H9 (cell line): ENCODE data around the gene PPP1R12B. TPM values are rescaled to one million over a fixed set of nuclear protein-coding genes. Genes with fewer than 3 reads are reported as not detected.

Experiments
- DNase-seq: peaks from one replicate; pipeline ENCODE4 v3.0.0-alpha.2; 2017
- H2AFZ ChIP-seq: one replicate; pipeline ENCODE4 v1.6.1; 2013; ENCODE audit warnings: mild to moderate bottlenecking, low read length, control low read depth, moderate library complexity
- H2AK5ac ChIP-seq: 2 replicates; pipeline ENCODE4 v1.6.1; 2013; ENCODE audit warnings: low read length, control low read depth, mixed read lengths; ENCODE audit not compliant: insufficient read length
- H2BK120ac ChIP-seq: one replicate; pipeline ENCODE4 v1.6.1; 2013; ENCODE audit warnings: low read depth, mild to moderate bottlenecking, low read length, control low read depth, inconsistent platforms; ENCODE audit not compliant: poor library complexity, severe bottlenecking
- H2BK12ac ChIP-seq: 2 replicates; pipeline ENCODE4 v1.6.1; 2013; ENCODE audit warnings: low read length, control low read depth, mixed read lengths, low read depth; ENCODE audit not compliant: insufficient read length
- H2BK15ac ChIP-seq: 2 replicates; pipeline ENCODE4 v1.6.1; 2013; ENCODE audit warnings: low read depth, low read length, control low read depth
- H2BK20ac ChIP-seq: one replicate; pipeline ENCODE4 v1.6.1; 2013; ENCODE audit warnings: low read depth, mild to moderate bottlenecking, low read length, control low read depth, inconsistent platforms; ENCODE audit not compliant: poor library complexity, severe bottlenecking
- H2BK5ac ChIP-seq: 2 replicates; pipeline ENCODE4 v1.6.1; 2013; ENCODE audit warnings: low read length, control low read depth, mixed read lengths; ENCODE audit not compliant: insufficient read length
- H3K14ac ChIP-seq: 2 replicates; pipeline ENCODE4 v1.6.1; 2013; ENCODE audit warnings: low read length, control low read depth; ENCODE audit not compliant: insufficient read depth
- H3K18ac ChIP-seq: 2 replicates; pipeline ENCODE4 v1.6.1; 2013; ENCODE audit warnings: low read depth, mild to moderate bottlenecking, mixed read lengths, low read length, control low read depth; ENCODE audit not compliant: insufficient read length
- H3K23ac ChIP-seq: 2 replicates; pipeline ENCODE4 v1.6.1; 2013; ENCODE audit warnings: low read length, control low read depth, mixed read lengths, low read depth; ENCODE audit not compliant: insufficient read length
- H3K23me2 ChIP-seq: 2 replicates; pipeline ENCODE4 v1.6.1; 2013; ENCODE audit warnings: low read depth, mild to moderate bottlenecking, mixed read lengths, low read length, control low read depth; ENCODE audit not compliant: insufficient read length, poor library complexity, severe bottlenecking
- H3K27ac ChIP-seq: 2 replicates; pipeline ENCODE4 v1.5.1; 2013; ENCODE audit warnings: low read length, control low read depth, mixed read lengths, low read depth; ENCODE audit not compliant: insufficient read length
- H3K27me3 ChIP-seq: 2 replicates; pipeline ENCODE4 v1.6.1; 2013; ENCODE audit warnings: low read length, control low read depth, inconsistent platforms; ENCODE audit not compliant: insufficient read depth
- H3K4ac ChIP-seq: 2 replicates; pipeline ENCODE4 v1.6.1; 2013; ENCODE audit warnings: low read depth, mild to moderate bottlenecking, control low read depth, inconsistent platforms, low read length, moderate library complexity
- H3K4me1 ChIP-seq: 2 replicates; pipeline ENCODE4 v1.6.1; 2013; ENCODE audit warnings: low read length, control low read depth, inconsistent platforms; ENCODE audit not compliant: insufficient read depth
- H3K4me2 ChIP-seq: 2 replicates; pipeline ENCODE4 v1.6.1; 2013; ENCODE audit warnings: low read length, control low read depth, mixed read lengths; ENCODE audit not compliant: insufficient read length, insufficient read depth
- H3K56ac ChIP-seq: 2 replicates; pipeline ENCODE4 v1.6.1; 2013; ENCODE audit warnings: low read depth, mild to moderate bottlenecking, mixed read lengths, low read length, control low read depth; ENCODE audit not compliant: insufficient read length
- H3K79me1 ChIP-seq: 2 replicates; pipeline ENCODE4 v1.6.1; 2013; ENCODE audit warnings: low read depth, mild to moderate bottlenecking, moderate library complexity, low read length, control low read depth, inconsistent platforms; ENCODE audit not compliant: insufficient read depth, poor library complexity, severe bottlenecking
- H3K79me2 ChIP-seq: 2 replicates; pipeline ENCODE4 v1.6.1; 2013; ENCODE audit warnings: low read length, control low read depth, inconsistent platforms; ENCODE audit not compliant: insufficient read depth
- H3K9ac ChIP-seq: 2 replicates; pipeline ENCODE4 v1.6.1; 2013; ENCODE audit warnings: low read length, control low read depth, mixed read lengths; ENCODE audit not compliant: insufficient read length; ENCODE audit errors: extremely low read depth
- H3K9me3 ChIP-seq: one replicate; pipeline ENCODE4 v1.6.1; 2013; ENCODE audit warnings: low read depth, low read length, inconsistent platforms; ENCODE audit not compliant: control insufficient read depth
- H3T11ph ChIP-seq: one replicate; pipeline ENCODE4 v1.6.1; 2013; ENCODE audit warnings: mild to moderate bottlenecking, low read length, control low read depth, inconsistent platforms
- H4K20me1 ChIP-seq: one replicate; pipeline ENCODE4 v1.6.1; 2013; ENCODE audit not compliant: control insufficient read depth, insufficient read length, insufficient read depth
- H4K5ac ChIP-seq: 2 replicates; pipeline ENCODE4 v1.6.1; 2013; ENCODE audit warnings: low read depth, mild to moderate bottlenecking, mixed read lengths, low read length, control low read depth; ENCODE audit not compliant: insufficient read length
- H4K8ac ChIP-seq: replicated peaks from 2 replicates; pipeline ENCODE4 v1.6.1; 2013; ENCODE audit warnings: low read length, control low read depth, mixed read lengths, low read depth; ENCODE audit not compliant: insufficient read length
- H4K91ac ChIP-seq: 2 replicates; pipeline ENCODE4 v1.6.1; 2013; ENCODE audit warnings: low read depth, mild to moderate bottlenecking, moderate library complexity, mixed read lengths, low read length, control low read depth; ENCODE audit not compliant: insufficient read length
- H3K27ac Mint-ChIP-seq, 3 experiments: 2 replicates in 2 of 3; 3 replicates in 1 of 3; pipeline ENCODE4 v1.8.0; 2020 to 2021; ENCODE audit warnings: mixed read lengths in 3 of 3, mild to moderate bottlenecking in 1 of 3, moderate library complexity in 1 of 3
- H3K27me3 Mint-ChIP-seq: 2 replicates; pipeline ENCODE4 v1.8.0; 2021; ENCODE audit warnings: low read depth, mild to moderate bottlenecking, moderate library complexity, mixed read lengths
- H3K36me3 Mint-ChIP-seq, 3 experiments: 2 replicates in 2 of 3; 3 replicates in 1 of 3; pipeline ENCODE4 v1.8.0; 2020 to 2021; ENCODE audit warnings: low read depth in 3 of 3, mixed read lengths in 3 of 3; ENCODE audit not compliant: insufficient read depth in 1 of 3
- H3K4me1 Mint-ChIP-seq, 2 experiments: 2 replicates each; pipeline ENCODE4 v1.8.0; 2020; ENCODE audit warnings: mixed read lengths in 2 of 2
- H3K4me3 Mint-ChIP-seq, 2 experiments: 2 replicates in 1 of 2; 3 replicates in 1 of 2; pipeline ENCODE4 v1.8.0; 2020 to 2021; ENCODE audit warnings: mild to moderate bottlenecking in 2 of 2, mixed read lengths in 2 of 2, moderate library complexity in 1 of 2
- H3K9me3 Mint-ChIP-seq, 2 experiments: 2 replicates in 1 of 2; 3 replicates in 1 of 2; pipeline ENCODE4 v1.8.0; 2020; ENCODE audit warnings: mild to moderate bottlenecking in 2 of 2, mixed read lengths in 2 of 2, moderate library complexity in 1 of 2
- WGBS: extraction: QIAGEN DNeasy Blood & Tissue Kit; methylation state at CpG from one replicate; pipeline ENCODE4 v1.1.7; 2013; ENCODE audit warnings: missing lambda C conversion rate, low lambda C conversion rate, mixed read lengths; ENCODE audit not compliant: insufficient read length; ENCODE audit errors: extremely low coverage; 5-methylcytosine and 5-hydroxymethylcytosine counted together
- total RNA-seq: library from RNA; stranded (reverse); gene quantifications from 2 replicates; pipeline ENCODE4 v1.2.1, GENCODE V29; 2021
- TF ChIP-seq, protein P1 (sequence below): fragments of 200-600 bp; sonication (generic); conservative IDR thresholded peaks from 3 replicates; pipeline ENCODE4 v1.8.0; 2021; ENCODE audit warnings: antibody characterized with exemption, mild to moderate bottlenecking

PPP1R12B gene
- total RNA-seq, 1 experiment from 2014 or later, result 12.9 TPM

DNA sequence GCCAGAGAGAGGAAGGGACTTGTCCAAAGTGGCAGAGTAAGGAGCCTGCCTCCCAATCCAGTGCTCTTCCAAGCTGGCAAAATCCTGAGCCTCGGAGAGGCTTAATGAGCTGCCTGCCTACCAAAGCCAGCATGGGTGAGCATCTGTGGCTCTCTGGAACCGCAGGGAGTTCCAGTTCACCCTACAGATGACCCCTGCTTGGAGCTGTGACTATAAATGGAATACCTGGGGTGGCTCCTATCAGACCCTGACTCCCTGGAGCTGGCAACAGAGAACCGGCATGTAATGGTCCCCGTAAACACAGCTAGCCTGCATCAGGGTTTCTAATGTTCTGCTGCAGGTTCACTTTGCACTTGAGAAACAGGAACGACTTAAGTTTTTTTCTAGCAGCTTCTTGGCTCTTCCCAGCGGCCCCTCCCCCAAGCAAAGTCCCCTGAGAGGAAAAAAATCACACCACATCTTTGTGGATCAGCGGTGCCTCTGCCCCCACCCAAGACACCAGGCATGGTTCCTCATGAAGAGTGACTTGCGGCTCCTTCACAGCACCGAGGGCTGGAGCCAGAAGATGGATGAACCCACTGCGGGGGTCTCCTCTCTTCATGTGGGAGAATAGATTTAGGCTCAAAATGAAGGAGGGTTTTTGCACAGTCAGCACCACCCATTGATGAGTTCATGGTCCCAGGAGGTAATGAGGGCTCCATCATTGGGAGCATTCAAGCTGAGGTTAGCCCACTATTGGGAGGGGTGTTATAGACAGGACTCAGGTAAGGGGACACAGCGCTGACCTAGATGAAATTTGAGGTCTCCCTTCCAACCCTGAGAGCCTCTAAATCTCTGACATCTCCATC, 282.8 kb downstream of the PPP1R12B start:
- Histone ChIP-seq H3K79me1 (no peaks in the 10 kb centered on the region), H3K23me2 (no peaks in the 10 kb centered on the region), H3K4me2 (no peak overlapping the region), H2BK20ac (no peak overlapping the region), H3K4ac (no peak overlapping the region), H3K56ac (no peak overlapping the region), H2BK120ac (no peak overlapping the region), H3K23ac (no peak overlapping the region), H3K9ac (no peak overlapping the region), H3K18ac (no peak overlapping the region), H2AK5ac (no peak overlapping the region), H2BK15ac (no peak overlapping the region), H2BK5ac (no peak overlapping the region), H3K79me2 (no peaks in the 10 kb centered on the region), H4K5ac (no peak overlapping the region), H4K8ac (no peak overlapping the region), H3K27ac (no peak overlapping the region), H3T11ph (no peak overlapping the region), H3K9me3 (no peaks in the 10 kb centered on the region), H2AFZ (no peak overlapping the region), H4K91ac (no peak overlapping the region), H3K4me1 (no peaks in the 10 kb centered on the region; the same call in 1 of the 2 replicates), H2BK12ac (no peak overlapping the region), H3K27me3 (no peaks in the 10 kb centered on the region), H3K14ac (no peak overlapping the region; the same call in 1 of the 2 replicates), H4K20me1 (no peaks in the 10 kb centered on the region)
- DNase-seq, result no peak
- H3K4me1 Mint-ChIP-seq, result peaks cover 13% of the 10 kb centered on the region in 2 experiments
- TF ChIP-seq, protein P1, sequence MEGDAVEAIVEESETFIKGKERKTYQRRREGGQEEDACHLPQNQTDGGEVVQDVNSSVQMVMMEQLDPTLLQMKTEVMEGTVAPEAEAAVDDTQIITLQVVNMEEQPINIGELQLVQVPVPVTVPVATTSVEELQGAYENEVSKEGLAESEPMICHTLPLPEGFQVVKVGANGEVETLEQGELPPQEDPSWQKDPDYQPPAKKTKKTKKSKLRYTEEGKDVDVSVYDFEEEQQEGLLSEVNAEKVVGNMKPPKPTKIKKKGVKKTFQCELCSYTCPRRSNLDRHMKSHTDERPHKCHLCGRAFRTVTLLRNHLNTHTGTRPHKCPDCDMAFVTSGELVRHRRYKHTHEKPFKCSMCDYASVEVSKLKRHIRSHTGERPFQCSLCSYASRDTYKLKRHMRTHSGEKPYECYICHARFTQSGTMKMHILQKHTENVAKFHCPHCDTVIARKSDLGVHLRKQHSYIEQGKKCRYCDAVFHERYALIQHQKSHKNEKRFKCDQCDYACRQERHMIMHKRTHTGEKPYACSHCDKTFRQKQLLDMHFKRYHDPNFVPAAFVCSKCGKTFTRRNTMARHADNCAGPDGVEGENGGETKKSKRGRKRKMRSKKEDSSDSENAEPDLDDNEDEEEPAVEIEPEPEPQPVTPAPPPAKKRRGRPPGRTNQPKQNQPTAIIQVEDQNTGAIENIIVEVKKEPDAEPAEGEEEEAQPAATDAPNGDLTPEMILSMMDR, result no peak
- H3K27me3 Mint-ChIP-seq, result no peaks in the 10 kb centered on the region; the same call in none of the 2 replicates
- H3K36me3 Mint-ChIP-seq, result no peaks in the 10 kb centered on the region
- no CpG with 5 or more reads among the region's 11 CpGs for whole genome bisulfite sequencing
- H3K4me3 Mint-ChIP-seq, result no peak overlapping the region; a peak in 1 of 5 replicates
- H3K9me3 Mint-ChIP-seq, result no peaks in the 10 kb centered on the region
- no peak overlapping the region for H3K27ac Mint-ChIP-seq
